DMS53 (cell line): ENCODE measurements around the gene SMIM38.

Source experiments
- DNase-seq: peaks from one replicate; lab custom pipeline; 2025; lab: John Stamatoyannopoulos, UW

Gene SMIM38

GRCh38 chr11:69159150-69159852 is 3.6 kb downstream of the SMIM38 start:
- DNase-seq: no peak

- DNase-seq: no peak
Measured at GRCh38 chr11:69160296-69161116, 4.8 kb downstream of the SMIM38 start.

GRCh38 chr11:69161117-69161407 is 5.3 kb downstream of the SMIM38 start:
- DNase-seq: no peak

- no peak for DNase-seq
Measured at GRCh38 chr11:69162505-69162904, 6.8 kb downstream of the SMIM38 start.

- no peak for DNase-seq
Measured at GRCh38 chr11:69163842-69164241, 8.1 kb downstream of the SMIM38 start.

- DNase-seq: no peak
Measured at GRCh38 chr11:69164824-69165223, 9.1 kb downstream of the SMIM38 start.

- no peak for DNase-seq
Measured at GRCh38 chr11:69165775-69166174, 10.0 kb downstream of the SMIM38 start.

GRCh38 chr11:69166218-69167115 is 10.7 kb downstream of the SMIM38 start:
- peak; percentile 56 for DNase-seq

GRCh38 chr11:69167130-69167915 is 11.6 kb downstream of the SMIM38 start:
- DNase-seq: no peak

- DNase-seq: no peak
Measured at GRCh38 chr11:69167916-69168691, 12.4 kb downstream of the SMIM38 start.

- DNase-seq: no peak
Measured at GRCh38 chr11:69169479-69169878, 13.7 kb downstream of the SMIM38 start.

- DNase-seq: no peak
Measured at GRCh38 chr11:69170704-69171103, 15.0 kb downstream of the SMIM38 start.

- no peak for DNase-seq
Measured at GRCh38 chr11:69171476-69172240, 15.9 kb downstream of the SMIM38 start.

GRCh38 chr11:69172674-69173073 is 16.9 kb downstream of the SMIM38 start:
- no peak for DNase-seq

GRCh38 chr11:69173331-69173730 is 17.6 kb downstream of the SMIM38 start:
- DNase-seq: no peak

- no peak for DNase-seq
Measured at GRCh38 chr11:69173925-69174581, 18.3 kb downstream of the SMIM38 start.

GRCh38 chr11:69174841-69175240 is 19.1 kb downstream of the SMIM38 start:
- no peak for DNase-seq

GRCh38 chr11:69178819-69179482 is 23.2 kb downstream of the SMIM38 start:
- DNase-seq: peak; percentile 15

- no peak for DNase-seq
Measured at GRCh38 chr11:69180226-69180625, 24.5 kb downstream of the SMIM38 start.
